Measurements from ENCODE around the gene FAM98C. TPM values are rescaled to one million over a fixed set of nuclear protein-coding genes. Genes with fewer than 3 reads are reported as not detected.

Gene FAM98C
- total RNA-seq, 1 donor from 2014 or later, result 17.9 TPM

GRCh38 chr19:38457202-38457601 is 54.3 kb downstream of the FAM98C start:
- DNase-seq (ENCODE audit: low spot score in 2 of 2, unreplicated experiment in 2 of 2), result no peak
- no peaks in the 10 kb centered on the region for H3K36me3 Mint-ChIP-seq
- H3K27ac Mint-ChIP-seq, result no peak overlapping the region
- no peaks in the 10 kb centered on the region for H3K9me3 Mint-ChIP-seq
- TF ChIP-seq CTCF (IDR thresholded peaks at IDR 0.05; ENCODE audit: unreplicated experiment), result no peak
- no peaks in the 10 kb centered on the region for H3K4me1 Mint-ChIP-seq
- H3K4me3 Mint-ChIP-seq, result no peak overlapping the region
- H3K27me3 Mint-ChIP-seq (ENCODE audit: low read depth), result no peaks in the 10 kb centered on the region

GRCh38 chr19:38457690-38458405 is 55.0 kb downstream of the FAM98C start:
- Mint-ChIP-seq H3K36me3 (no peaks in the 10 kb centered on the region), H3K9me3 (no peaks in the 10 kb centered on the region), H3K27me3 (ENCODE audit: low read depth) (no peaks in the 10 kb centered on the region), H3K4me3 (no peak overlapping the region), H3K4me1 (no peaks in the 10 kb centered on the region), H3K27ac (no peak overlapping the region)
- no peak for DNase-seq (ENCODE audit: low spot score in 2 of 2, unreplicated experiment in 2 of 2)
- TF ChIP-seq CTCF (IDR thresholded peaks at IDR 0.05; ENCODE audit: unreplicated experiment), result no peak

Other genes with a start within 250 kb of the FAM98C start
- 3.9 to 4.2 TPM (median 4.0 TPM) in 3 replicates for gene DPF1, start 178.9 kb upstream of the FAM98C start, total RNA-seq
- gene PPP1R14A, start 146.7 kb upstream of the FAM98C start, total RNA-seq, result 13.6 to 14.8 TPM (median 13.8 TPM) in 3 replicates
- gene SPINT2, start 138.5 kb upstream of the FAM98C start, total RNA-seq, result 277 to 312 TPM (median 299 TPM) in 3 replicates
- 4.2 to 5.9 TPM (median 4.6 TPM) in 3 replicates for gene C19orf33, start 98.8 kb upstream of the FAM98C start, total RNA-seq
- gene YIF1B, start 87.1 kb upstream of the FAM98C start, total RNA-seq, result 29.9 to 34.1 TPM (median 31.5 TPM) in 3 replicates
- gene KCNK6, start 83.2 kb upstream of the FAM98C start, total RNA-seq, result 2.8 to 2.9 TPM (median 2.9 TPM) in 3 replicates
- 26.4 to 30.3 TPM (median 26.6 TPM) in 3 replicates for gene CATSPERG, start 67.3 kb upstream of the FAM98C start, total RNA-seq
- gene PSMD8, start 28.5 kb upstream of the FAM98C start, total RNA-seq, result 131 to 144 TPM (median 135 TPM) in 3 replicates
- 1.3 to 2.4 TPM (median 2.0 TPM) in 3 replicates for gene GGN, start 15.1 kb upstream of the FAM98C start, total RNA-seq
- gene SPRED3, start 14.4 kb upstream of the FAM98C start, total RNA-seq, result 6.7 to 7.1 TPM (median 7.0 TPM) in 3 replicates
- gene RASGRP4, start 23.1 kb downstream of the FAM98C start, total RNA-seq, result 1.1 to 1.7 TPM (median 1.2 TPM) in 3 replicates
- 0.20 to 0.49 TPM (median 0.27 TPM) in 3 replicates for gene RYR1, start 30.6 kb downstream of the FAM98C start, total RNA-seq
- gene MAP4K1, start 214.9 kb downstream of the FAM98C start, total RNA-seq, result 3.9 to 5.6 TPM (median 4.9 TPM) in 3 replicates
- 198 to 213 TPM (median 201 TPM) in 3 replicates for gene EIF3K, start 216.1 kb downstream of the FAM98C start, total RNA-seq
- 452 to 469 TPM (median 460 TPM) in 3 replicates for gene ACTN4, start 244.6 kb downstream of the FAM98C start, total RNA-seq